ENCODE results near the gene GPR33. TPM values are rescaled to one million over a fixed set of nuclear protein-coding genes. Genes with fewer than 3 reads are reported as not detected.

GPR33 gene
- total and polyA plus RNA-seq, 10 of the 15 experiments (the other 5 are each of a cell fraction or from before 2014, with no cell fraction given), result not detected

DNA sequence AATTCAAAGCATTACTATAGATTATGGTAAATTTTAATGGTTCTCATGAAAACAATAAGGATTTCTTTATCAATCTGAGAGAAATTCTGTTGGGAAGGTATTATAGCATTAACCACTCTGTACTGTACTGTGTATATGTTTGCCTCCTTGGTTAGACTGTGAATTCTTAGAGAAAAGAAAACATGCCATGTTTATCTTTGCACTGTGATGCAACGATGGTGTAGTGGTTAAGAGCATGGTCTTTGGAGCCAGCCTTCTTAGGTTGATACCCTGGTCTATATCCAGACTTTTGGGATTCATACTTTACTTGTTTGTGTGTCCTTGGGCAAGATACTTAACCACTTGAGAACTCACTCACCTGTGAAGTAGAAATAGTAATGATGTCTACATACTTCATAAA, 41.2 kb upstream of the GPR33 start:
- no peaks in the 10 kb centered on the region for H3K27me3 ChIP-seq (replicated peaks in 1 of 2; ENCODE audit: control insufficient read depth in 2 of 2, insufficient read depth in 2 of 2, low read length in 1 of 2)
- BruUV-seq (replicated peaks), result no TSS peak
- H3K9me3 ChIP-seq (replicated peaks; ENCODE audit: control insufficient read depth, insufficient read depth, low read length), result no peaks in the 10 kb centered on the region
- intact Hi-C loops (cut with micrococcal nuclease; ENCODE audit: unreplicated experiment) (no loop called here), in situ Hi-C loops (cut with MboI) (no loop called here)
- no peaks in the 10 kb centered on the region for H3K36me3 ChIP-seq (ENCODE audit: control insufficient read depth in 2 of 2, insufficient read depth in 2 of 2, low read length in 1 of 2)
- no peaks in the 10 kb centered on the region for H4K20me1 ChIP-seq (ENCODE audit: control insufficient read depth, insufficient read depth)
- ATAC-seq (no peak), DNase-seq (ENCODE audit: low read depth, low spot score) (no peak), FAIRE-seq (no peak)
- H3K9ac ChIP-seq (ENCODE audit: control insufficient read depth, insufficient read depth, low read length), result no peak overlapping the region
- SMC1A ChIA-PET (ENCODE audit: uncharacterized antibody, unreplicated experiment), result interaction anchor here (1.0 kb wide), 1 partner anchor 9 kb away, joined by 3 read pairs; no protein-coding TSS in a partner anchor
- H3K27ac ChIP-seq (ENCODE audit: control insufficient read depth, insufficient read depth), result no peak overlapping the region
- CTCF ChIA-PET, result interaction anchor here (0.6 to 0.8 kb wide), 2 partner anchors 724 to 871 kb away, joined by 3 read pairs; no protein-coding TSS in a partner anchor
- RAD21 ChIA-PET (ENCODE audit: unreplicated experiment), result no interaction called here
- H2AFZ ChIP-seq (ENCODE audit: control insufficient read depth, low read depth, low read length), result no peak overlapping the region
- H3K4me3 ChIP-seq, result no peak overlapping the region
- POLR2A ChIA-PET, result no interaction called here
- no peak for TF ChIP-seq RCOR1 (conservative IDR thresholded peaks at IDR 0.05; ENCODE audit: low read depth, low read length)
- TF ChIP-seq ZNF687 (IDR thresholded peaks at IDR 0.05), result no peak
- TF ChIP-seq SMAD5 (IDR thresholded peaks at IDR 0.05; ENCODE audit: low read depth), result no peak
- no peak for TF ChIP-seq NFXL1 (IDR thresholded peaks at IDR 0.05; ENCODE audit: borderline replicate concordance)
- no peak for TF ChIP-seq KAT2A (conservative IDR thresholded peaks at IDR 0.05; ENCODE audit: control insufficient read depth, low read depth, low read length)
- TF ChIP-seq ETV6 (conservative IDR thresholded peaks at IDR 0.05 in 1 of 2, IDR thresholded peaks at IDR 0.05 in 1 of 2; ENCODE audit: borderline replicate concordance in 1 of 2, low read depth in 1 of 2), result no peak
- TF ChIP-seq RAD21 (IDR thresholded peaks at IDR 0.05; ENCODE audit: insufficient read depth, low read depth, low read length), result no peak
- TF ChIP-seq, protein P1, sequence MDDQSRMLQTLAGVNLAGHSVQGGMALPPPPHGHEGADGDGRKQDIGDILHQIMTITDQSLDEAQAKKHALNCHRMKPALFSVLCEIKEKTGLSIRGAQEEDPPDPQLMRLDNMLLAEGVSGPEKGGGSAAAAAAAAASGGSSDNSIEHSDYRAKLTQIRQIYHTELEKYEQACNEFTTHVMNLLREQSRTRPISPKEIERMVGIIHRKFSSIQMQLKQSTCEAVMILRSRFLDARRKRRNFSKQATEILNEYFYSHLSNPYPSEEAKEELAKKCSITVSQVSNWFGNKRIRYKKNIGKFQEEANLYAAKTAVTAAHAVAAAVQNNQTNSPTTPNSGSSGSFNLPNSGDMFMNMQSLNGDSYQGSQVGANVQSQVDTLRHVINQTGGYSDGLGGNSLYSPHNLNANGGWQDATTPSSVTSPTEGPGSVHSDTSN (IDR thresholded peaks at IDR 0.05; ENCODE audit: insufficient replicate concordance, low read depth, low read length), result no peak
- no peak for TF ChIP-seq TCF3 (IDR thresholded peaks at IDR 0.05; ENCODE audit: borderline replicate concordance, insufficient read depth, low read depth, low read length)
- TF ChIP-seq RUNX3 (IDR thresholded peaks at IDR 0.05; ENCODE audit: low read length), result no peak
- no peaks in the 10 kb centered on the region for H3K79me2 ChIP-seq (ENCODE audit: control insufficient read depth, insufficient read depth, low read length)
- 0% methylated on average over 1 of the region's 1 CpG for WGBS (ENCODE audit: insufficient coverage, insufficient replicate concordance, low lambda C conversion rate, missing lambda C conversion rate)
- H3K4me1 ChIP-seq (ENCODE audit: control insufficient read depth, insufficient read depth, low read length), result no peaks in the 10 kb centered on the region
- H3K4me2 ChIP-seq (ENCODE audit: control insufficient read depth, insufficient read depth), result no peak overlapping the region

Data from GM12878 (cell line).